ENCODE measurements around the gene IFITM2. TPM values are rescaled to one million over a fixed set of nuclear protein-coding genes. Genes with fewer than 3 reads are reported as not detected.

Gene IFITM2
- polyA plus RNA-seq, 1 of the 3 experiments (the other 2 are of a cell fraction) = 518 TPM

DNA sequence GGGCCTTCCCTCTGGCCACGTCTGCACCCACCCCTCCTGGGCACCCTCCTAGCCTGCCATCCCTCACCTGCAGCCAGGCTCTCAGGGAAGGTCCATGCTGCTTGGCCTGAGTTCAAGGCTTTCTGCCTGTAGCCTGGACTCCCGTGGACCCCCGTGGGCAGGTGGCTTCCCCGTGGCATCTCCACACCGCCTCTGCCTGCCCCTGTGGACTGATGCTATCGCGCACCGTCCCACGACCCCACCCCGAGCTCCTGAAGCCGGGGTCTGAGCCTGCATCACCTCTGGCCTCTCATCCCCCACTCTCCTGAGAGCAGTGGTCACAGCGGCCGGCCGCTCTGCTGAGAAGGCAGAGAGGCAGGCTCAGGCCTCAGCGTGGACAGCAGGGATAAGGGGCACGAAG is 12.8 kb upstream of the IFITM2 start:
- no peak overlapping the region for H3K27ac ChIP-seq (ENCODE audit: low read depth in 2 of 2, low read length in 1 of 2)
- no peaks in the 10 kb centered on the region for H3K9me2 ChIP-seq
- ChIA-PET POLR2A (no interaction called here), CTCF (interaction anchor here (1.0 kb wide), 1 partner anchor 11 kb away, joined by 4 read pairs; no protein-coding TSS in a partner anchor)
- no peak for DNase-seq
- no peaks in the 10 kb centered on the region for H3K36me3 ChIP-seq (replicated peaks in 1 of 2; ENCODE audit: control insufficient read depth in 1 of 2, insufficient read depth in 2 of 2, low read length in 1 of 2)
- no peak overlapping the region for H3K9ac ChIP-seq
- H4K20me1 ChIP-seq (ENCODE audit: insufficient read depth) = no peaks in the 10 kb centered on the region
- no peak overlapping the region for H3K4me3 ChIP-seq (ENCODE audit: low read depth in 2 of 2, low read length in 1 of 2)
- TF ChIP-seq SMC3 (IDR thresholded peaks at IDR 0.05; ENCODE audit: low read depth, low read length) (no peak), NRF1 (IDR thresholded peaks at IDR 0.05; ENCODE audit: low read depth, low read length) (no peak)
- no peaks in the 10 kb centered on the region for H3K9me3 ChIP-seq
- no peaks in the 10 kb centered on the region for H3F3A ChIP-seq (replicated peaks; ENCODE audit: insufficient read depth)
- WGBS (ENCODE audit: low lambda C conversion rate) = 90% methylated on average over 6 of the region's 16 CpGs
- H3K27me3 ChIP-seq (ENCODE audit: insufficient read depth) = no peaks in the 10 kb centered on the region
- no peak overlapping the region for H3K4me2 ChIP-seq
- H3K79me2 ChIP-seq (ENCODE audit: insufficient read depth) = no peaks in the 10 kb centered on the region
- no peaks in the 10 kb centered on the region; a peak in 1 of 4 replicates for H3K4me1 ChIP-seq (ENCODE audit: control insufficient read depth in 1 of 2, insufficient read depth in 2 of 2, low read depth in 1 of 2, low read length in 1 of 2)
- no peak overlapping the region for H2AFZ ChIP-seq (ENCODE audit: low read depth)

DNA sequence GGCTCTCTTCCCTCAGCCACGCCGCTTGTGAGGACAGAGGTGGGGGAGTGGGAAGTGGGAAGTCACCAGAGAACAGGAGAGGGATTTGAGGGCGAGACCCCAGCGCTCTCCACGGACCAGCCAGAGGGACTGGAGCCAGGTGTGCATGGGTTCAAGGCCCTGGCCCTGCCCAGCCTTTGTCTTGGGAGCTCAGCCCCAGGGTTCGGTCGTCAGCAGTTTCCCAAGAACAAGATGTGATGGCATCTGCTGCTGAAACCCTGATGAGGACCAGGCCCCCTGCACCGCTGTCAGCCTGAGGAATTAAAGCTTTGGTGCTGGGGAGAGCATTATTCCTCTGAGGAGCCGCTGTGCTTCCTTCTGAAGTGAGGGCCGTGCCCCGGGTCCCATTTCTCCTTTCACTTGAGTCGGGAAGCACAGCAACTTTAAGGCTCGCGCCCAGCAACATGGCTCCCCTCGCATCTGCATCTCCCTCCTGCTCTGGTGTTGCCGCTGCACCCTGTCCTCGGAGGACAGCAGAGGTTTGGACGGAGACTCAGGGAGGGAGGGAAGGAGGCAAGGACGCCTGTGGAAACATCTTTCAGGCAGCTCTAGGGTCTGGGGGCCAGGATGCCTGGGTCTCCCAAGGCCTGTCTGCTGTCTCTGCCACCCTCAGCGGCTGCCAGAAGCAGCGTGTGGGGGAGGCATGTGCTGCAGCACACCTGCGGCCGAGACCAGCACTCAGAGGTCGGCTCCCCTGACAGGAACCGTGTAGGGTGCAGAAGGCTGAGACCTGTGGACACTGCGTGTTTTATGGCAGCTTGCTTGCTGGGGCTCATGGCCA is 12.1 kb upstream of the IFITM2 start:
- Histone ChIP-seq H4K20me1 (ENCODE audit: insufficient read depth) (no peaks in the 10 kb centered on the region), H3K9me3 (no peaks in the 10 kb centered on the region), H3K9me2 (no peaks in the 10 kb centered on the region), H2AFZ (ENCODE audit: low read depth) (no peak overlapping the region), H3K9ac (no peak overlapping the region), H3K4me2 (no peak overlapping the region), H3K36me3 (replicated peaks in 1 of 2; ENCODE audit: control insufficient read depth in 1 of 2, insufficient read depth in 2 of 2, low read length in 1 of 2) (no peaks in the 10 kb centered on the region), H3K27me3 (ENCODE audit: insufficient read depth) (no peaks in the 10 kb centered on the region), H3K27ac (ENCODE audit: low read depth in 2 of 2, low read length in 1 of 2) (no peak overlapping the region), H3F3A (replicated peaks; ENCODE audit: insufficient read depth) (no peaks in the 10 kb centered on the region), H3K4me1 (ENCODE audit: control insufficient read depth in 1 of 2, insufficient read depth in 2 of 2, low read depth in 1 of 2, low read length in 1 of 2) (no peaks in the 10 kb centered on the region; a peak in 1 of 4 replicates), H3K4me3 (ENCODE audit: low read depth in 2 of 2, low read length in 1 of 2) (no peak overlapping the region), H3K79me2 (ENCODE audit: insufficient read depth) (no peaks in the 10 kb centered on the region)
- WGBS (ENCODE audit: low lambda C conversion rate) = 78% methylated on average over 20 of the region's 26 CpGs
- no peak for DNase-seq
- POLR2A ChIA-PET = interaction anchor here (0.7 kb wide), 1 partner anchor 8 kb away, joined by 3 read pairs; no protein-coding TSS in a partner anchor
- CTCF ChIA-PET = interaction anchor here (1.0 kb wide), 1 partner anchor 10 kb away, joined by 4 read pairs; no protein-coding TSS in a partner anchor
- TF ChIP-seq CHD2 (IDR thresholded peaks at IDR 0.05; ENCODE audit: low read length, partially characterized antibody) (no peak), YY1 (IDR thresholded peaks at IDR 0.05; ENCODE audit: low read depth) (no peak), ELF1 (IDR thresholded peaks at IDR 0.05) (no peak), EZH2phosphoT487 (IDR thresholded peaks at IDR 0.05; ENCODE audit: borderline replicate concordance, low read depth) (no peak), MEF2A (IDR thresholded peaks at IDR 0.05; ENCODE audit: borderline replicate concordance, low read depth) (no peak), RAD21 (IDR thresholded peaks at IDR 0.05; ENCODE audit: low read length) (no peak), POLR2AphosphoS5 (IDR thresholded peaks at IDR 0.05; ENCODE audit: low read depth, low read length) (no peak), NRF1 (IDR thresholded peaks at IDR 0.05; ENCODE audit: low read depth, low read length) (no peak)
- TF ChIP-seq, protein P1, sequence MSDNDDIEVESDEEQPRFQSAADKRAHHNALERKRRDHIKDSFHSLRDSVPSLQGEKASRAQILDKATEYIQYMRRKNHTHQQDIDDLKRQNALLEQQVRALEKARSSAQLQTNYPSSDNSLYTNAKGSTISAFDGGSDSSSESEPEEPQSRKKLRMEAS (IDR thresholded peaks at IDR 0.05; ENCODE audit: low read depth) = no peak
